Activated CD8-positive, alpha-beta T cell treated with anti-CD3 and anti-CD28 coated beads, Interleukin-2, amount 10 ng/mL, durations not matched to agents 7 days and 5 days (primary cell): ENCODE data around the gene TBX5. TPM values are rescaled to one million over a fixed set of nuclear protein-coding genes. Genes with fewer than 3 reads are reported as not detected.

Source experiments
- ATAC-seq: fragments of 150-1000 bp; cut with Tn5 transposase; one replicate; pipeline ENCODE4 v1.10.0; 2021; ENCODE audit warnings: moderate library complexity
- CTCF ChIA-PET: fragments of 350-600 bp; sonication (Branson Sonifier 250); formaldehyde crosslinking; loops from one replicate; lab custom pipeline; 2021; ENCODE audit warnings: antibody characterized with exemption; lab: Charles Lee
- POLR2A ChIA-PET: fragments of 350-600 bp; sonication (Branson Sonifier 250); formaldehyde crosslinking; loops from one replicate; lab custom pipeline; 2021; ENCODE audit warnings: antibody characterized with exemption; lab: Charles Lee
- DNase-seq: peaks from one replicate; pipeline ENCODE4 v3.0.0-alpha.2; 2020
- H3K27ac Mint-ChIP-seq: one replicate; pipeline ENCODE4 v1.8.0; 2021; ENCODE audit warnings: mild to moderate bottlenecking, mixed read lengths
- H3K27me3 Mint-ChIP-seq: one replicate; pipeline ENCODE4 v1.8.0; 2021; ENCODE audit warnings: low read depth, mixed read lengths
- H3K36me3 Mint-ChIP-seq: one replicate; pipeline ENCODE4 v1.8.0; 2021; ENCODE audit warnings: low read depth, mixed read lengths
- H3K4me1 Mint-ChIP-seq: one replicate; pipeline ENCODE4 v1.8.0; 2021; ENCODE audit warnings: low read depth, mixed read lengths
- H3K4me3 Mint-ChIP-seq: one replicate; pipeline ENCODE4 v1.8.0; 2021; ENCODE audit warnings: mild to moderate bottlenecking, mixed read lengths
- H3K9me3 Mint-ChIP-seq: one replicate; pipeline ENCODE4 v1.8.0; 2022; ENCODE audit warnings: mixed read lengths; ENCODE audit not compliant: insufficient read depth
- total RNA-seq, 2 experiments: library from RNA; stranded (reverse); gene quantifications; one replicate each; pipeline ENCODE4 v1.2.3, GENCODE V29; 2021

The TBX5 gene
- not detected for total RNA-seq

GRCh38 chr12:114405519-114406271 lies at the start of gene TBX5:
TBX5 (minus strand) TSS chr12:114406144; CDS start chr12:114403898, 2,246 bp downstream.
- Mint-ChIP-seq H3K4me1 (peaks cover 7% of the 10 kb centered on the region), H3K36me3 (peaks cover 8% of the 10 kb centered on the region)

GRCh38 chr12:114451657-114452056 lies 45.7 kb upstream of the TBX5 start:
- POLR2A ChIA-PET, result no interaction called here
- ATAC-seq (no peak), DNase-seq (no peak)
- H3K36me3 Mint-ChIP-seq, result no peaks in the 10 kb centered on the region
- H3K4me3 Mint-ChIP-seq, result no peak overlapping the region
- H3K27ac Mint-ChIP-seq, result no peak overlapping the region
- CTCF ChIA-PET, result no interaction called here
- peaks cover 44% of the 10 kb centered on the region for H3K27me3 Mint-ChIP-seq
- no peaks in the 10 kb centered on the region for H3K9me3 Mint-ChIP-seq
- H3K4me1 Mint-ChIP-seq, result no peaks in the 10 kb centered on the region

More at GRCh38 chr12:114405519-114406271, at the start of gene TBX5:
- ChIA-PET POLR2A (no interaction called here), CTCF (no interaction called here)
- H3K27me3 Mint-ChIP-seq, result peaks cover 87% of the 10 kb centered on the region
- peak within 1 kb of the TSS; percentile 6 for H3K4me3 Mint-ChIP-seq
- DNase-seq (no peak), ATAC-seq (no peak)
- H3K27ac Mint-ChIP-seq, result peak within 1 kb of the TSS; percentile 49
- peaks cover 4% of the 10 kb centered on the region for H3K9me3 Mint-ChIP-seq

- ATAC-seq, result no peak
- POLR2A ChIA-PET, result no interaction called here
- H3K4me1 Mint-ChIP-seq, result no peaks in the 10 kb centered on the region
- CTCF ChIA-PET, result no interaction called here
- H3K9me3 Mint-ChIP-seq, result no peaks in the 10 kb centered on the region
- no peak for DNase-seq
- H3K27ac Mint-ChIP-seq, result no peak overlapping the region
- no peak overlapping the region for H3K4me3 Mint-ChIP-seq
- H3K27me3 Mint-ChIP-seq, result peaks cover 53% of the 10 kb centered on the region
- no peaks in the 10 kb centered on the region for H3K36me3 Mint-ChIP-seq
These were observed 44.8 kb upstream of the TBX5 start for GRCh38 chr12:114450515-114451300.

- DNase-seq (no peak), ATAC-seq (no peak)
- no peak overlapping the region for H3K4me3 Mint-ChIP-seq
- H3K36me3 Mint-ChIP-seq, result no peaks in the 10 kb centered on the region
- POLR2A ChIA-PET, result no interaction called here
- H3K4me1 Mint-ChIP-seq, result no peaks in the 10 kb centered on the region
- H3K27me3 Mint-ChIP-seq, result peaks cover 58% of the 10 kb centered on the region
- H3K9me3 Mint-ChIP-seq, result no peaks in the 10 kb centered on the region
- H3K27ac Mint-ChIP-seq, result no peak overlapping the region
- CTCF ChIA-PET, result no interaction called here
These were observed 44.1 kb upstream of the TBX5 start for GRCh38 chr12:114450019-114450418.

DNA sequence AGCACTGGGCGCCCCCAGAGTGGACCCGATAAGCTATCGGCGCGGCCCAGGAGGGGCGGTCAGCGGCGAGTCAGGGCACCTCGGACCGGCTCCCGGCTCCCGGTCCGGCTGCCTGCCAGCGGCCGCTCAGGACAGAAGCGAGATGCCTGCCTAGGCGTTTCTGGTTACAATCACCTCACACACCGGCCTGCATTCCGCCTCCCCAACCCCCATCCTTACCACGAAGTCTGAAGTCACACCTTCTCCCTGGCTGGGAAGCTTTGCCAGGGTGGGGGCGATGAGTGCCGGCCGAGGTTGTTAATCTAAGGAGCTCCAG lies 42.6 kb upstream of the TBX5 start:
- ChIA-PET CTCF (no interaction called here), POLR2A (no interaction called here)
- Mint-ChIP-seq H3K27ac (no peak overlapping the region), H3K4me1 (no peaks in the 10 kb centered on the region), H3K9me3 (no peaks in the 10 kb centered on the region), H3K36me3 (peaks cover 2% of the 10 kb centered on the region), H3K27me3 (peaks cover 70% of the 10 kb centered on the region), H3K4me3 (no peak overlapping the region)
- no peak for DNase-seq
- ATAC-seq, result no peak

DNA sequence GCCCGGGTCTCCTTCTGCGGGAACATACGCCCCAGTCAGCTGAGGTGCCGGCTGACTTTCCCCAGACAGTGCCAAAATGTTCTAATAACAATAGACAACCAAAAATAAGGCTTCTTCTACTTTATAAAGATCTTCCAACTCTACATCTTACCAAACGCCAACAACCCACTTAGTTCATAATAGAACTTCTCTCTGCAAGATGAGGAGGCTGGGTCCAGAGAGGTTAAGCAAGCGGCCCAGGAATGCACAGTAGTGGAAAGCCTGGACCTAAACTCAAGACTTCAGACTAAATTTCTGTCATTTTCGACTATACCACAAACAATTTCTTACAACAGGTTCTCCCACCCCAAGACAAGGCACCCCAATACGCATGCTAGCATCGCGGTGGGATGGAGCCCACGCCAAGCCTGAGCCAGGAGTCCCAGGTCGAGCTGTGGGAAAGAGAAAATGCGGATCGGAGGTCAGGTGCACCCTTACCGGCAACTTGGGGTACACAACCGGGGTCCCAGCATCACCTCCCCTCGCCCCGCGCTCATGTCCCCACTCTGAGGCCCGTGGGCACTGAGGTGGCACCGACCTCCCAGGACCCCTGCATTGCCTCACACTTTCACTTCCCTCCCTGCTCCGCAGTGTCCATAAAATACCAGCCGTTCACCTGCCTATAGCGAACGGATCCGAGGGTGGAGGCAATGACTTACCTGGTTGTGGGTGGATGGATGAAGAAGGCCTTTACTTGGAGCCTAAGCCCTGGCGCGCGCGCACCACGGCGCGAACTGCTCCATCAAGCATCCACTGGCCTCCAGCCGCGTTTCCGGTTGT lies 42.1 kb upstream of the TBX5 start:
- no peak for ATAC-seq
- H3K27ac Mint-ChIP-seq, result no peak overlapping the region
- POLR2A ChIA-PET, result no interaction called here
- H3K36me3 Mint-ChIP-seq, result peaks cover 2% of the 10 kb centered on the region
- CTCF ChIA-PET, result no interaction called here
- no peak for DNase-seq
- no peaks in the 10 kb centered on the region for H3K9me3 Mint-ChIP-seq
- H3K4me3 Mint-ChIP-seq, result no peak overlapping the region
- no peaks in the 10 kb centered on the region for H3K4me1 Mint-ChIP-seq
- H3K27me3 Mint-ChIP-seq, result peaks cover 76% of the 10 kb centered on the region

DNA sequence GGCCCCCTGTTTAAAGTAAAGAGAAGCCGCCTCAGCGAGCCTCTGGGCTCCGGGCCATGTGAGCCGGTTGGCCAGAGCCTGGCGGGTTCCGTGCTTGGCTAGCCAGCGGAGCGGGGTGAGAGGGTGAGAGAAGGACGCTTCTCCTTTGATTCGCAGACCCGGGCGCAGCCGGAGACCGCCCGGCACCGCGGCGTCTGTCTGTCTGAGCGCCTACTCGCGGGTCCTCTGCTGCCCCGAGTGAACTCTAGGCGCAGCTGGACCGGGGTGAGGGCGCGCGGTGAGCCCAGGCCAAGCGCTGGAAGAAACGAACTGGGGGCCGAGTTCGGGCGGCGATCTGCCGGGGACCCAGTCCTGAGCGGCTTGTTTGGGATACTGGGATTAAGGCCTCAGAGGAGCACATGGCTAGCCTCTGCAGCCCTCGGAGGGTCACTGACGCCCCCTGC lies 41.4 kb upstream of the TBX5 start:
- CTCF ChIA-PET, result no interaction called here
- Mint-ChIP-seq H3K27ac (no peak overlapping the region), H3K4me3 (no peak overlapping the region), H3K27me3 (peaks cover 82% of the 10 kb centered on the region), H3K9me3 (no peaks in the 10 kb centered on the region), H3K4me1 (no peaks in the 10 kb centered on the region), H3K36me3 (peaks cover 2% of the 10 kb centered on the region)
- ATAC-seq (no peak), DNase-seq (no peak)
- POLR2A ChIA-PET, result no interaction called here

GRCh38 chr12:114445401-114446323 lies 39.7 kb upstream of the TBX5 start:
- Mint-ChIP-seq H3K36me3 (peaks cover 2% of the 10 kb centered on the region), H3K4me1 (no peaks in the 10 kb centered on the region), H3K4me3 (no peak overlapping the region), H3K27me3 (peaks cover 85% of the 10 kb centered on the region), H3K27ac (no peak overlapping the region), H3K9me3 (no peaks in the 10 kb centered on the region)
- ChIA-PET POLR2A (no interaction called here), CTCF (no interaction called here)
- no peak for DNase-seq
- ATAC-seq, result no peak

- H3K27ac Mint-ChIP-seq, result peak overlapping the region; percentile 68
- peak overlapping the region; percentile 22 for H3K4me3 Mint-ChIP-seq
- ChIA-PET POLR2A (no interaction called here), CTCF (no interaction called here)
- DNase-seq (no peak), ATAC-seq (no peak)
- no peaks in the 10 kb centered on the region for H3K4me1 Mint-ChIP-seq
- peaks cover 5% of the 10 kb centered on the region for H3K36me3 Mint-ChIP-seq
- H3K9me3 Mint-ChIP-seq, result peaks cover 6% of the 10 kb centered on the region
- peaks cover 84% of the 10 kb centered on the region for H3K27me3 Mint-ChIP-seq
These were observed 38.7 kb upstream of the TBX5 start for GRCh38 chr12:114444422-114445279.

DNA sequence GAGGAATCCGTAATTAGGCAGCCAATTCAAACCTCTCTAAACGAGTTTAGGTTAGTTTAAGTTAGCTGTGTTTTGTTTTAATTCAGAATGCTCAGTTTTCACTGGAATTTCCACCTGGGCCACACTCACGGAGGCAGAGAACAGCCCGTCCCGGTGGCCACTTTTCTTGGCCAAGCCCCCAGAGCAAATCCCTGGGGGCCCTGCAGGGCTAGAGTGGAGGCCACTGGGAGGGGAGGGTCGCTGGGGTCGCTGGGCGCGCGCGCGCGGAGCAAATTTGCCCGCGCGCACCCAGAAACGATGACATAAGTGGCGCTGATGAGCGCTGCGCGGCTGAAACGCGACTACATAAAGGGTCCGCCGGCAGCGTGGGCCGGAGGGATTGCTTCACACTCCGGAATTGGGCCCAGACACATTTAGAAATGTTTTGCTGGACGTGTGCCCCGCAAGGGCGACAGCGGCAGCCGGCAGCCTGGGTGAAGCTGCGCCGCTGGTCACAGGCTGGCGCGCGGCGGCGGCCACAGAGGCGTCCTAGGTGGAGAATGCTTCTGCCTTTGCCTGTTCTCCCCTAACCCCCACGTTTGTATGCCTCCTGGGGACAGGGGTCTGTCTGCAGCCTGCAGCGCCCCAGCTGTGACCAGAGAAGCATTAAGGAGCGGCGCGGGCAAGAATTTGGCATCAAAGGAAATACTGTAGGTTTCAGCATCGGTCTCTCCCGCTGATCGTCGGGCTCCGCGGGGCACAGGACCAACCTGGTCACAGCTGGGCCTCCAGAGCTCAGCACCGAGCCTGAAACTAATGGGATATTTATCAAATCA lies 37.9 kb upstream of the TBX5 start:
- no peak for DNase-seq
- no peaks in the 10 kb centered on the region for H3K4me1 Mint-ChIP-seq
- ChIA-PET POLR2A (no interaction called here), CTCF (no interaction called here)
- peaks cover 84% of the 10 kb centered on the region for H3K27me3 Mint-ChIP-seq
- peaks cover 5% of the 10 kb centered on the region for H3K36me3 Mint-ChIP-seq
- peaks cover 6% of the 10 kb centered on the region for H3K9me3 Mint-ChIP-seq
- no peak overlapping the region for H3K4me3 Mint-ChIP-seq
- no peak for ATAC-seq
- H3K27ac Mint-ChIP-seq, result no peak overlapping the region
